Bronchial epithelial cell (primary cell): ENCODE data around the gene MOK. TPM values are rescaled to one million over a fixed set of nuclear protein-coding genes. Genes with fewer than 3 reads are reported as not detected.
"Not testable (repeated sequence)": the region's sequence is repeated elsewhere in the genome, so short reads cannot be mapped to it uniquely, and the experiment has no call there.

Experiments used
- DNase-seq: peaks from one replicate; pipeline ENCODE4 v3.0.0-alpha.2; 2010; ENCODE audit warnings: low read depth
- FAIRE-seq: peaks from 2 replicates; lab custom pipeline; 2011; peaks lifted over from hg19 to GRCh38; lab: Jason Lieb, UNC
- H3K27me3 ChIP-seq: 2 replicates; pipeline ENCODE4 v1.5.1; 2011; ENCODE audit warnings: low read length; ENCODE audit not compliant: control insufficient read depth, insufficient read depth
- H3K36me3 ChIP-seq: 2 replicates; pipeline ENCODE4 v1.5.1; 2011; ENCODE audit warnings: low read length; ENCODE audit not compliant: control insufficient read depth, insufficient read depth
- H3K4me3 ChIP-seq: 2 replicates; pipeline ENCODE4 v1.5.1; 2011; ENCODE audit warnings: mild to moderate bottlenecking, low read depth, low read length, control low read depth
- CTCF ChIP-seq: IDR thresholded peaks from 2 replicates; pipeline ENCODE4 v1.5.1; 2011; ENCODE audit warnings: mild to moderate bottlenecking, moderate library complexity, low read length, control low read depth, inconsistent platforms; ENCODE audit not compliant: insufficient read depth, severe bottlenecking
- total RNA-seq: library from RNA; depleted of rRNA; stranded (reverse); fragments of >200 nt; gene quantifications from 2 replicates; pipeline ENCODE4 v1.2.1, GENCODE V29; 2014

The MOK gene
- total RNA-seq, 1 donor from 2014 or later = 3.2 TPM

- DNase-seq (no peak), FAIRE-seq (no peak)
- Histone ChIP-seq H3K4me3 (no peak overlapping the region), H3K36me3 (peaks cover 6% of the 10 kb centered on the region), H3K27me3 (no peaks in the 10 kb centered on the region)
- no peak for TF ChIP-seq CTCF
Measured at GRCh38 chr14:102251161-102251560, 53.8 kb downstream of the MOK start.

GRCh38 chr14:102250636-102251035, 54.3 kb downstream of the MOK start:
- DNase-seq (no peak), FAIRE-seq (no peak)
- Histone ChIP-seq H3K4me3 (no peak overlapping the region), H3K27me3 (no peaks in the 10 kb centered on the region), H3K36me3 (peaks cover 6% of the 10 kb centered on the region)
- TF ChIP-seq CTCF = no peak

- no peaks in the 10 kb centered on the region for H3K27me3 ChIP-seq
- no peak for FAIRE-seq
- peaks cover 6% of the 10 kb centered on the region for H3K36me3 ChIP-seq
- no peak for DNase-seq
- H3K4me3 ChIP-seq = no peak overlapping the region
- no peak for TF ChIP-seq CTCF
Measured at GRCh38 chr14:102249981-102250380, 55.0 kb downstream of the MOK start.

GRCh38 chr14:102249041-102249440, 55.9 kb downstream of the MOK start:
- Histone ChIP-seq H3K36me3 (peaks cover 6% of the 10 kb centered on the region), H3K4me3 (no peak overlapping the region), H3K27me3 (no peaks in the 10 kb centered on the region)
- no peak for DNase-seq
- no peak for TF ChIP-seq CTCF
- FAIRE-seq = no peak

- FAIRE-seq = no peak
- Histone ChIP-seq H3K36me3 (peaks cover 6% of the 10 kb centered on the region), H3K27me3 (no peaks in the 10 kb centered on the region), H3K4me3 (no peak overlapping the region)
- no peak for DNase-seq
- no peak for TF ChIP-seq CTCF
Measured at GRCh38 chr14:102248121-102248520, 56.8 kb downstream of the MOK start.

- Histone ChIP-seq H3K36me3 (peaks cover 4% of the 10 kb centered on the region), H3K4me3 (no peak overlapping the region), H3K27me3 (no peaks in the 10 kb centered on the region)
- FAIRE-seq (no peak), DNase-seq (no peak)
- no peak for TF ChIP-seq CTCF
Measured at GRCh38 chr14:102246071-102246470, 58.9 kb downstream of the MOK start.

GRCh38 chr14:102243795-102244194, 61.2 kb downstream of the MOK start:
- H3K27me3 ChIP-seq, FAIRE-seq, H3K4me3 ChIP-seq, H3K36me3 ChIP-seq, DNase-seq: not testable (repeated sequence)
